ENCODE measurements around the gene DNAJC27.
A peak's percentile ranks its signal among the peaks of the same experiment; 100 is the strongest.

The DNAJC27 gene

DNA sequence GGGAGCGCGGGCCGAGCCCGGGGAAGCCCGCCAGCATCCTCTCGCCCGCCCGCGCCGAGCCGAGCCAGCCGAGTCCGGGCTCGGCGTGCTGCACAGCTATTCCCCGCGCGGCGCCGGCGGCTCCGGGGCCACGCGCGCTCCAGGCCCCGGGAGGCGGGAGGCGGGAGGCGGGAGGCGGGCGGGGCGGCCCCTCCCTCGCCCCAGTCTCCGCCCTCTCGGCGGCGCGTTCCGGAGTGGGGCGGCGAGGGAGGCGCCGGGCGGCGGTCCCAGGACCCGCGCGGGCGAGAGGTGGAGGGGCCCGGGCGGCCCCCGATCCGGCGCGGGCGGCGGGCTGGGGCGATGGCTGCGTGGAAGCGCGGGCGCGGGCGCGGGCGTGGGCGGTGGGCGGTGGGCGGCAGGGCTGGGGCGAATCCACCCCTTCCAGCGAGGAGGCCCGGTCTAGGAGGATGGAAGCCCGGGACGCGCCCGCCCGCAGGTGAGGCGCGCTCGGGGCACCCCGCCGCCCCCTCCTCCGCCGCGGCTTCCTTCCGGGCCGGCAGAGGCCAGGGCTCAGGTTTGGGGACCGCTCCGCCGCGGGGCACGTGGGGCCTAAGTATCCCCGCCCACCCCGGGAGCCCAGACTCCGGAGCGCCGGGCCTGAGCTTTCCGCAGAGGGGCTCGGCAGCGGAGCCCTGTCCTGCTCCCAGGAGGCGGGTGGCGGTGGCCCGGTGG is 51.5 kb downstream of the DNAJC27 start, which contains the start of gene ADCY3:
TSS of gene ADCY3 (minus strand) at position 140 of the 711 bp plus-strand sequence. CDS start 1,250 bp downstream, outside the sequence.
- H3K4me3 ChIP-seq (ENCODE audit: insufficient read depth, low read depth, low read length, poor library complexity, severe bottlenecking): peak within 1 kb of the TSS; percentile 53
- peaks cover 30% of the 10 kb centered on the region for H3K4me1 ChIP-seq (ENCODE audit: control insufficient read depth, insufficient read depth, low read length, poor library complexity, severe bottlenecking)
- peak within 1 kb of the TSS; percentile 34 for H3K27ac ChIP-seq (ENCODE audit: insufficient read depth, low read length, poor library complexity, severe bottlenecking)
- peak; percentile 50 to 57 (median 51) for DNase-seq
- H3K9me3 ChIP-seq (ENCODE audit: control insufficient read depth, low read length): no peaks in the 10 kb centered on the region
- no peaks in the 10 kb centered on the region for H3K27me3 ChIP-seq (replicated peaks; ENCODE audit: control insufficient read depth, insufficient read depth, low read length, poor library complexity, severe bottlenecking)
- no peaks in the 10 kb centered on the region for H3K36me3 ChIP-seq (ENCODE audit: control insufficient read depth, insufficient read depth, low read length)

DNA sequence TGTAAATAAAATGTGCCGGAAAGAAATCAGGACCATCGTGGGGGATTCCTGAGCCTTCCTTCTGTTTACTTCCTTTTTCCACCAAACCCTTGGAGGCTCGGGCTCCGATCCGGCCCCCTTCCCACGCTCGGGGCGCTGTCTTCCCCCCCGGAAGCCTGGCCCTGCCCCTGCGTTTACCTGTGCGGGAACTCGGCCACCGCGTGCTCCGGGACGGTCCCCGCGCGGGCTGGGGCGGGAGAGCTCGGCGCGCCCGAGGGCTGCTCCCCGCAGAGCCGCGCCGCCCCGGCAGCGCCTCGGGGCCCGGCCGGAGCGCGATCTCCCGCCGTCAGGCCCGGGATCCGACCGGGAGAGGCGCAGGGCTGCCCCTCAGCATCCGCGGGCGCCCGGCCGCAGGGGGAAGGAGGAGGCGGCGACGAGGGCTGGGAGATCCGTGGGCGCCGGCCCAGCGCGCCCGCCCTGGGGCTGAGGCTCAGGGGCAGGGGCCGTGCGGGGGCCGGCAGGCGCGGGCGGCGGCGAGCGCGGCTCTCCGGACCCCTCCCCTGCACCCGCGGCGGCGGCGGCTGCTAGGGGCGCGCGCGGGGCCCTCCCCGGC is 52.2 kb downstream of the DNAJC27 start:
- Histone ChIP-seq H3K27me3 (replicated peaks; ENCODE audit: control insufficient read depth, insufficient read depth, low read length, poor library complexity, severe bottlenecking) (no peaks in the 10 kb centered on the region), H3K4me1 (ENCODE audit: control insufficient read depth, insufficient read depth, low read length, poor library complexity, severe bottlenecking) (peaks cover 30% of the 10 kb centered on the region), H3K9me3 (ENCODE audit: control insufficient read depth, low read length) (no peaks in the 10 kb centered on the region), H3K27ac (ENCODE audit: insufficient read depth, low read length, poor library complexity, severe bottlenecking) (no peak overlapping the region), H3K36me3 (ENCODE audit: control insufficient read depth, insufficient read depth, low read length) (no peaks in the 10 kb centered on the region), H3K4me3 (ENCODE audit: insufficient read depth, low read depth, low read length, poor library complexity, severe bottlenecking) (peak overlapping the region; percentile 53)
- DNase-seq: peak in 1 of 3 donors; percentile 6

- H3K36me3 ChIP-seq (ENCODE audit: control insufficient read depth, insufficient read depth, low read length): no peaks in the 10 kb centered on the region
- peaks cover 30% of the 10 kb centered on the region for H3K4me1 ChIP-seq (ENCODE audit: control insufficient read depth, insufficient read depth, low read length, poor library complexity, severe bottlenecking)
- no peaks in the 10 kb centered on the region for H3K9me3 ChIP-seq (ENCODE audit: control insufficient read depth, low read length)
- peak; percentile 52 to 65 (median 62) for DNase-seq
- no peaks in the 10 kb centered on the region for H3K27me3 ChIP-seq (replicated peaks; ENCODE audit: control insufficient read depth, insufficient read depth, low read length, poor library complexity, severe bottlenecking)
- no peak overlapping the region for H3K27ac ChIP-seq (ENCODE audit: insufficient read depth, low read length, poor library complexity, severe bottlenecking)
- peak overlapping the region; percentile 53 for H3K4me3 ChIP-seq (ENCODE audit: insufficient read depth, low read depth, low read length, poor library complexity, severe bottlenecking)
Observed at GRCh38 chr2:24919037-24919505, 52.7 kb downstream of the DNAJC27 start.

DNA sequence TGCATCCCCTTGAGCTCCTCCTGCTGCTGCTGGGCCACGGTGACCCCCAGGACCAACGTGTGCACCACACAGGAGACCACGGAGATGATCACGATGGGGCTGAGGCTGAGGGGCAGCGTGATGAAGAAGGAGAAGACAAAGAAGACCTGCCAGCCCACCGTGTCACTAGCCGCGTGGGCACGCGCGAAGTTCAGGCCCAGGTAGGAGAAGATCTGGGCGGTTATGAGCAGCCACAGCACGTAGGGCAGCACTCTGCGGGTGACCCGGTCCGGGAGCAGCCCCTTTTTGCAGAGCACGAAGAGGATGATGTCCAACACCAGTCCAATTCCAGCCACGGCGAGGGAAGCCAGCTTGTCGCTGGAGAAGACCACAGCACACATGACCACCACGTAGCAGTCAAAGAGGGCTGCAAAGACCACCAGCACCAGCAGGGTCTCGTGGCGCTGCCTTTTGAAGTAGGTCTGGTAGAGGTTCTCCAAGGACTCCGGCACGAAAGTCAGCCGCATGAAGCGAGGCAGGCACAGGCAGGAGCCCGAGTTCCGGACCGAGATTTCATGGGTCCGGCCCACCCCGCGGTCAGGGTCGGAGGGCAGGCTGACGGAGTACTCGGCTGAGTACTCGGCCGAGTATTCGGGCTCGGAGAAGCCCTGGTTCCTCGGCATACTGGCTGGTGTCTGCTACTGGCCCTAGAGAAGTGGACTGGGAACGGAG is 53.3 kb downstream of the DNAJC27 start:
- H3K27me3 ChIP-seq (replicated peaks; ENCODE audit: control insufficient read depth, insufficient read depth, low read length, poor library complexity, severe bottlenecking): no peaks in the 10 kb centered on the region
- peak overlapping the region; percentile 53 for H3K4me3 ChIP-seq (ENCODE audit: insufficient read depth, low read depth, low read length, poor library complexity, severe bottlenecking)
- no peak overlapping the region for H3K27ac ChIP-seq (ENCODE audit: insufficient read depth, low read length, poor library complexity, severe bottlenecking)
- no peaks in the 10 kb centered on the region for H3K9me3 ChIP-seq (ENCODE audit: control insufficient read depth, low read length)
- no peak for DNase-seq
- peaks cover 30% of the 10 kb centered on the region for H3K4me1 ChIP-seq (ENCODE audit: control insufficient read depth, insufficient read depth, low read length, poor library complexity, severe bottlenecking)
- no peaks in the 10 kb centered on the region for H3K36me3 ChIP-seq (ENCODE audit: control insufficient read depth, insufficient read depth, low read length)

GRCh38 chr2:24917731-24918325 is 53.9 kb downstream of the DNAJC27 start:
- no peak for DNase-seq
- no peaks in the 10 kb centered on the region for H3K36me3 ChIP-seq (ENCODE audit: control insufficient read depth, insufficient read depth, low read length)
- H3K4me1 ChIP-seq (ENCODE audit: control insufficient read depth, insufficient read depth, low read length, poor library complexity, severe bottlenecking): peaks cover 30% of the 10 kb centered on the region
- no peak overlapping the region for H3K4me3 ChIP-seq (ENCODE audit: insufficient read depth, low read depth, low read length, poor library complexity, severe bottlenecking)
- H3K27me3 ChIP-seq (replicated peaks; ENCODE audit: control insufficient read depth, insufficient read depth, low read length, poor library complexity, severe bottlenecking): no peaks in the 10 kb centered on the region
- H3K9me3 ChIP-seq (ENCODE audit: control insufficient read depth, low read length): no peaks in the 10 kb centered on the region
- no peak overlapping the region for H3K27ac ChIP-seq (ENCODE audit: insufficient read depth, low read length, poor library complexity, severe bottlenecking)

- H3K27me3 ChIP-seq (replicated peaks; ENCODE audit: control insufficient read depth, insufficient read depth, low read length, poor library complexity, severe bottlenecking): no peaks in the 10 kb centered on the region
- H3K4me3 ChIP-seq (ENCODE audit: insufficient read depth, low read depth, low read length, poor library complexity, severe bottlenecking): no peak overlapping the region
- no peaks in the 10 kb centered on the region for H3K36me3 ChIP-seq (ENCODE audit: control insufficient read depth, insufficient read depth, low read length)
- H3K4me1 ChIP-seq (ENCODE audit: control insufficient read depth, insufficient read depth, low read length, poor library complexity, severe bottlenecking): peaks cover 30% of the 10 kb centered on the region
- H3K9me3 ChIP-seq (ENCODE audit: control insufficient read depth, low read length): no peaks in the 10 kb centered on the region
- H3K27ac ChIP-seq (ENCODE audit: insufficient read depth, low read length, poor library complexity, severe bottlenecking): no peak overlapping the region
- no peak for DNase-seq
Observed at GRCh38 chr2:24917086-24917485, 54.7 kb downstream of the DNAJC27 start.

DNA sequence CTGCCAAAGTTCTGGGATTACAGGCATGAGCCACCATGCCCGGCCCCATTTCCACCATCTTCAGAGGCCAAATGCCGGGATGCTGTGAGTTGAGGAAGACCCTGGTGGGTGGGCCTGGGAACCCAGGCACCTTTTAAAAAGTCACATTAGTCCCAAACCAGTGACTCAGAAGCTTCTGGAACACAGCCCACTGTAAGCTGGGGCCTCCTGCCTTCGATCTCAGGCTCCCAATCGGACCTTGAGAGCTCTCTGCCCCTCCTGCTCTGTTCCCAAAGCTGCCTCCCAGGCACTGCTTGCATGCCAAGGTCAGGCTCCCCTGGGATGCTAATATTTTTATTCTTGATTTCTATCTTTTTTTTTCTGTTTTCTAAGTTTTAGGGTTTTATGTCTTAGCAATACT is 56.0 kb downstream of the DNAJC27 start:
- no peak for DNase-seq
- no peaks in the 10 kb centered on the region for H3K36me3 ChIP-seq (ENCODE audit: control insufficient read depth, insufficient read depth, low read length)

GRCh38 chr2:24915175-24915574 is 56.6 kb downstream of the DNAJC27 start:
- no peak overlapping the region for H3K4me3 ChIP-seq (ENCODE audit: insufficient read depth, low read depth, low read length, poor library complexity, severe bottlenecking)
- no peaks in the 10 kb centered on the region for H3K9me3 ChIP-seq (ENCODE audit: control insufficient read depth, low read length)
- H3K4me1 ChIP-seq (ENCODE audit: control insufficient read depth, insufficient read depth, low read length, poor library complexity, severe bottlenecking): peaks cover 22% of the 10 kb centered on the region
- no peak overlapping the region for H3K27ac ChIP-seq (ENCODE audit: insufficient read depth, low read length, poor library complexity, severe bottlenecking)
- no peaks in the 10 kb centered on the region for H3K36me3 ChIP-seq (ENCODE audit: control insufficient read depth, insufficient read depth, low read length)
- no peak for DNase-seq
- no peaks in the 10 kb centered on the region for H3K27me3 ChIP-seq (replicated peaks; ENCODE audit: control insufficient read depth, insufficient read depth, low read length, poor library complexity, severe bottlenecking)

More for the DNA sequence above, 56.0 kb downstream of the DNAJC27 start:
- Histone ChIP-seq H3K4me1 (ENCODE audit: control insufficient read depth, insufficient read depth, low read length, poor library complexity, severe bottlenecking) (peaks cover 26% of the 10 kb centered on the region), H3K9me3 (ENCODE audit: control insufficient read depth, low read length) (no peaks in the 10 kb centered on the region), H3K27ac (ENCODE audit: insufficient read depth, low read length, poor library complexity, severe bottlenecking) (no peak overlapping the region), H3K27me3 (replicated peaks; ENCODE audit: control insufficient read depth, insufficient read depth, low read length, poor library complexity, severe bottlenecking) (no peaks in the 10 kb centered on the region), H3K4me3 (ENCODE audit: insufficient read depth, low read depth, low read length, poor library complexity, severe bottlenecking) (no peak overlapping the region)

DNA sequence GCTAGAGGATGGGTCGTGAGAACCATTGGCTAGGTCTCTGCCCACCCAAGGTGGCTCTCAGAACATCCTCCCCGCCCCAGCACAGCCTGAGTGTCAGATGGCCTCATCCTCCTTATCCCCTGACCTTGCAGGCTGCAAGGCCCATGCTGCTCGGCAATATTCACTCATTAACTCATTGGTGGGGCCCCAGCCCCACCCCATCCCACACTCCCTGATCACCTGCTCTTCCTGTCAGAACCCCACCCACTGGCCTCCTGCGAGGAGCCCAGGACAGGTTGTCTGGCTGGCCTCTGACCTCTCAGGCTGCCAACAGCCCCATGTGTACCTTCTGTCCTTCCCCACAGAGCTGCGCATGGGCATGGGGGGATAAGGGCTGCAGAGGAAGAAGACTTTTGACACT is 57.0 kb downstream of the DNAJC27 start:
- DNase-seq: no peak
- H3K27ac ChIP-seq (ENCODE audit: insufficient read depth, low read length, poor library complexity, severe bottlenecking): no peak overlapping the region
- H3K36me3 ChIP-seq (ENCODE audit: control insufficient read depth, insufficient read depth, low read length): no peaks in the 10 kb centered on the region
- no peaks in the 10 kb centered on the region for H3K9me3 ChIP-seq (ENCODE audit: control insufficient read depth, low read length)
- peaks cover 22% of the 10 kb centered on the region for H3K4me1 ChIP-seq (ENCODE audit: control insufficient read depth, insufficient read depth, low read length, poor library complexity, severe bottlenecking)
- H3K27me3 ChIP-seq (replicated peaks; ENCODE audit: control insufficient read depth, insufficient read depth, low read length, poor library complexity, severe bottlenecking): no peaks in the 10 kb centered on the region
- no peak overlapping the region for H3K4me3 ChIP-seq (ENCODE audit: insufficient read depth, low read depth, low read length, poor library complexity, severe bottlenecking)

All from effector memory CD4-positive, alpha-beta T cell (primary cell).